NB4 (cell line): ENCODE data around the gene CAMTA1.

ENCODE experiments used
- DNase-seq: peaks from one replicate; pipeline ENCODE4 v3.0.0; 2010; ENCODE audit warnings: low read depth
- H3K4me3 ChIP-seq: one replicate; pipeline ENCODE4 v1.5.1; 2011; ENCODE audit warnings: mild to moderate bottlenecking, low read depth, low read length, moderate library complexity
- MYC ChIP-seq: IDR thresholded peaks from 2 replicates; pipeline ENCODE4 v1.6.1; 2011; ENCODE audit warnings: low read depth, low read length
- POLR2A ChIP-seq: IDR thresholded peaks from 2 replicates; pipeline ENCODE4 v1.6.1; 2011; ENCODE audit warnings: mild to moderate bottlenecking; ENCODE audit not compliant: insufficient read length; ENCODE audit errors: extremely low read depth
- TF ChIP-seq, protein P1 (sequence below): IDR thresholded peaks from one replicate; pipeline ENCODE4 v1.5.1; 2012; ENCODE audit warnings: low read depth, low read length
- TF ChIP-seq, protein P2 (sequence below): IDR thresholded peaks from 2 replicates; pipeline ENCODE4 v1.6.1; 2011; ENCODE audit warnings: low read depth, low read length

The CAMTA1 gene

DNA sequence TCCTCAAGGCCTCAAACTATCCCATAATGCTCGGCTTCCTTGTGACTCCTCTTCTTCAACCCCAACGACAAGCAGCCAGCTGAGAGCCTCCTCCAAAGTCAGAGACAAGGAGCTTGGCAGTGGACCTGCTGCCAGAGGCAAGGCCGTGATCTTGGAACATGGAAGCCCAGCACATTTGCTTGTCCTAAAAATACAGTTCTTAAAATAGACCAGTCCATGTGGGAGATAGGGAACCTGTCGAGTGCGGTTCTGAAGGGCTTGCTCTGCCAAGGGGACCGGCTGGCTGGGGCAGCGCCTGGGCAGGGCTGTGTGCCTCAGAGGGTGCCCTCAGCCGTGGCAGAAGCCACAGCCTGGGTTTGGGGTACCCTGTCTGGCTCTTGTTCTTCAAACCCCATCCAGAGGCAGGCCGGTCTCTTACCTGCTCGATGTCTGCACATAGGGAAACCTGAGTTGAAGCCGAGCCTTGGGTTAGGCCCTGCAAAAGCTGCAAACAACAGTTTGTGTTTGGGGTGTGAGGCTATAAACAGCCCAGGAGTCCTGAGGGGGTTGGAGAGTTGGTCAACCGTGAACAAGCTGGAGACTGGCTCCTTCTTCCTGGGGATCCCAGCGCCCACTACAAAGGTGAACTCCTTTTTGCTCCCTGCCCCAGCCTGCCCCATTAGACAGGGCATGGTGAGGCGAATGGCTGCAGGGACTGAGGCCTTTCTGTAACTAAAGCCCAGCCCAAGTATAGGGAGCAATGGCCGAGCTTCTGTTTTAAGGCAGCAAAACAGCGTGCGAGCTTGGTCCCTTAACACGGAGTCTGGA, 228.8 kb downstream of the CAMTA1 start:
- DNase-seq = no peak
- H3K4me3 ChIP-seq = no peak overlapping the region
- TF ChIP-seq, protein P1, sequence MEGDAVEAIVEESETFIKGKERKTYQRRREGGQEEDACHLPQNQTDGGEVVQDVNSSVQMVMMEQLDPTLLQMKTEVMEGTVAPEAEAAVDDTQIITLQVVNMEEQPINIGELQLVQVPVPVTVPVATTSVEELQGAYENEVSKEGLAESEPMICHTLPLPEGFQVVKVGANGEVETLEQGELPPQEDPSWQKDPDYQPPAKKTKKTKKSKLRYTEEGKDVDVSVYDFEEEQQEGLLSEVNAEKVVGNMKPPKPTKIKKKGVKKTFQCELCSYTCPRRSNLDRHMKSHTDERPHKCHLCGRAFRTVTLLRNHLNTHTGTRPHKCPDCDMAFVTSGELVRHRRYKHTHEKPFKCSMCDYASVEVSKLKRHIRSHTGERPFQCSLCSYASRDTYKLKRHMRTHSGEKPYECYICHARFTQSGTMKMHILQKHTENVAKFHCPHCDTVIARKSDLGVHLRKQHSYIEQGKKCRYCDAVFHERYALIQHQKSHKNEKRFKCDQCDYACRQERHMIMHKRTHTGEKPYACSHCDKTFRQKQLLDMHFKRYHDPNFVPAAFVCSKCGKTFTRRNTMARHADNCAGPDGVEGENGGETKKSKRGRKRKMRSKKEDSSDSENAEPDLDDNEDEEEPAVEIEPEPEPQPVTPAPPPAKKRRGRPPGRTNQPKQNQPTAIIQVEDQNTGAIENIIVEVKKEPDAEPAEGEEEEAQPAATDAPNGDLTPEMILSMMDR = no peak
- TF ChIP-seq POLR2A (no peak), MYC (no peak)
- TF ChIP-seq, protein P2, sequence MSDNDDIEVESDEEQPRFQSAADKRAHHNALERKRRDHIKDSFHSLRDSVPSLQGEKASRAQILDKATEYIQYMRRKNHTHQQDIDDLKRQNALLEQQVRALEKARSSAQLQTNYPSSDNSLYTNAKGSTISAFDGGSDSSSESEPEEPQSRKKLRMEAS = no peak

DNA sequence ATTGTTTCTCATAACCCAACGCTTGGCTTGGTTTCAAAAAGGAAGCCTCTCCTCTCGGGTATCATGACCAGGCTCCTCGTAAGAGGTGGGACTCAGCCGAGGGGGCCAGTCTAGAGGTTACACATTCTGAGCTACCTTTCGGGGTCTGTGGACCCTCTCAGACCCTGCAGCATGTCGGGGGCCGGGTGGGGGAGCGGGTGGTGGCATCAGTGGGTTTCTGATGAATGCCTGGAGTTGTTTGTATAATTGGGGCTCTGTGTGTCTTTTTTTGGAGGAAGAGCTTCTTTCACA, 229.3 kb downstream of the CAMTA1 start:
- H3K4me3 ChIP-seq = no peak overlapping the region
- TF ChIP-seq, protein P1 = no peak
- TF ChIP-seq, protein P2 = no peak
- no peak for TF ChIP-seq MYC
- TF ChIP-seq POLR2A = no peak

DNA sequence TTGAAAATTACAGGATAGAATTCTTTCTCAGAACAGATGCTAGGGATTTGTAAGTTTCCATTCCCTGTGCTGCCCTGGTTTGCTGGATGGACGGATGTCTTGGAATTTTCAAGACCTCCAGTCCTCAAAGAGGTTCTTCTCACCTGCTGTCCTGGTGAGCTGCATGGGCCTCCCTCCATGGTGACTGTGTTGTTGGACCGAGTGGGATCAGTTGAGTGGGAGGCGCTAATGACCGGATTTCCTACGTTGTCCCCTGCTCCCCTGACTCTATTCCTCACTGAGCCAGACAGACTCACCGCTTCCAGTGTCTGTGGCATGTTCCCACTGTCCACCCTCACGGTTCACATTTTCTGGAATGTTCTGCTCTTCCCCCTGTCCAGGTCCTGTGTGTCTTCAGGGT, 229.8 kb downstream of the CAMTA1 start:
- no peak overlapping the region for H3K4me3 ChIP-seq
- TF ChIP-seq, protein P1 = no peak
- TF ChIP-seq MYC (no peak), POLR2A (no peak)
- TF ChIP-seq, protein P2 = no peak
- DNase-seq = no peak

More for the DNA sequence above, 229.3 kb downstream of the CAMTA1 start:
- no peak for DNase-seq

DNA sequence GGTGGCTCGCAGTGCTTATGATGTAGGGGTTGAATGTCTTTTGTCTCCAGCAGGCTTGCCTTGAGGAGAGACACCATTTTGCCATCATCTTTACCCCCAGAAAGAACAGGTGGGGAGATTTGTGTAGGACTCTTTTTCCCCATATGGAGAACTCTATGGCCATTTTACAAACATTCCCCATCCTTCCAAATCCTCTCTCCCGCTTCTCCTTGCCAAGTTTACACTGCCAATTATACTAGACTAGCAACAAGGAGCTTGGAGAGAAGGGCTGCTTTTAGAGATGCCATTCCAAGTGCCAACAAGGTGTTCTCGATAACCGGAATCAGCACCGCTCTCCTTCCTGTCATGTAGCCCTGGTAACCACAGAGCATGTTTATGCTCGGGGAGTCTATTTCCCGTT, 233.1 kb downstream of the CAMTA1 start:
- no peak for DNase-seq
- no peak overlapping the region for H3K4me3 ChIP-seq
- TF ChIP-seq, protein P1 = no peak
- TF ChIP-seq, protein P2 = no peak
- TF ChIP-seq POLR2A (no peak), MYC (no peak)

DNA sequence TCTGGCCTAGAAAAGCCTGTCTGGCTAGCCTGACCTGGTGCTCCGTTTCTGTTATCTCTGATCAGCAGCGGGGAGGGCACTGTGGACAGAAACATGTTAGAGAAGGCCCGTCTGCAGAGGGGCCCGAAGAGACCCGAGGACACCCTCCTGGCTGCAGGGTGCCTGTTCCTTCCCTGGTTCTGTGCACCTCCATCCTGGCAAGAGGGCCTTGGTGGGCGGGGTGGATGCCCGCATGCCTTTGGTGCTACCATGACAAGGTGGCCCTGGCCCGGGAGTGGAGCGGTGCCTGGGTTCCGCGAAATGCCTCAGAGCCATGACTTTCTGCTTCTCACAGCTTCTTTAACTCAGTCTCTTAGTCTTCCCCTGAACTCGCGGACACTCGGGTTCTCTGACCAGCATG, 233.6 kb downstream of the CAMTA1 start:
- no peak for DNase-seq
- H3K4me3 ChIP-seq = no peak overlapping the region
- TF ChIP-seq POLR2A (no peak), MYC (no peak)
- TF ChIP-seq, protein P1 = no peak
- TF ChIP-seq, protein P2 = no peak
